Esophagus squamous epithelium (tissue), 5 donors: ENCODE measurements around the gene MEIS1. TPM values are rescaled to one million over a fixed set of nuclear protein-coding genes. Genes with fewer than 3 reads are reported as not detected.

Experiments
- DNase-seq: peaks from one replicate; lab custom pipeline; 2025; lab: John Stamatoyannopoulos, UW
- H3K27ac ChIP-seq, 4 donors: fragments of 200-600 bp; sonication (generic); one replicate each; pipeline ENCODE4 v1.5.1; 2016 to 2019; ENCODE audit warnings: mild to moderate bottlenecking in 1 of 4
- H3K27me3 ChIP-seq, 4 donors: fragments of 200-600 bp; sonication (generic); 1 replicate in 3 of 4; 2 replicates in 1 of 4; pipeline versions ENCODE4 v1.5.1 to v1.6.0; 2017 to 2021; ENCODE audit warnings: antibody characterized with exemption in 1 of 4
- H3K36me3 ChIP-seq, 3 donors: fragments of 200-600 bp; sonication (generic); one replicate each; pipeline ENCODE4 v1.5.1; 2016 to 2019
- H3K4me1 ChIP-seq, 3 donors: fragments of 200-600 bp; sonication (generic); one replicate each; pipeline ENCODE4 v1.5.1; 2017 to 2019
- H3K4me3 ChIP-seq, 4 donors: fragments of 200-600 bp; sonication (generic); 1 replicate in 3 of 4; 2 replicates in 1 of 4; pipeline ENCODE4 v1.5.1; 2016 to 2019; ENCODE audit warnings: mild to moderate bottlenecking in 2 of 4, moderate library complexity in 1 of 4
- H3K9me3 ChIP-seq, 3 donors: fragments of 200-600 bp; sonication (generic); one replicate each; pipeline ENCODE4 v1.5.1; 2016 to 2019
- POLR2A ChIP-seq, 4 donors: fragments of 450-650 bp; IDR thresholded peaks; one replicate each; pipeline ENCODE4 v1.6.1; 2017; ENCODE audit warnings: antibody characterized with exemption in 4 of 4, mild to moderate bottlenecking in 4 of 4, moderate library complexity in 3 of 4
- WGBS, 2 donors: methylation state at CpG; one replicate each; pipeline ENCODE4 v1.1.5; 2018; 5-methylcytosine and 5-hydroxymethylcytosine counted together
- intact Hi-C: fragments of 100-400 bp; cut with DNase I; formaldehyde crosslinking; loops from one replicate; pipeline ENCODE4 v1.15.0; 2022
- total RNA-seq, 4 donors: library from RNA; depleted of rRNA; stranded (reverse); fragments of >200 nt; gene quantifications; one replicate each; pipeline ENCODE4 v1.1.0, GENCODE V29; 2016
- TF ChIP-seq, protein P1 (sequence below), 6 experiments: fragments of 450-650 bp in 4 of 6; fragments of 200-600 bp in 2 of 6; sonication (generic) in 2 of 6; IDR thresholded peaks; one replicate each; pipeline ENCODE4 v1.5.1; 2016 to 2019; ENCODE audit warnings: antibody characterized with exemption in 6 of 6, mild to moderate bottlenecking in 4 of 6, moderate library complexity in 4 of 6
- donor health status: DM: yes; HTN: yes; CAD: no.

Gene MEIS1
- total RNA-seq, 4 donors from 2014 or later = 17.8 to 56.1 (median 28.5) TPM

- no peak for TF ChIP-seq POLR2A (IDR thresholded peaks at IDR 0.05)
- TF ChIP-seq, protein P1, sequence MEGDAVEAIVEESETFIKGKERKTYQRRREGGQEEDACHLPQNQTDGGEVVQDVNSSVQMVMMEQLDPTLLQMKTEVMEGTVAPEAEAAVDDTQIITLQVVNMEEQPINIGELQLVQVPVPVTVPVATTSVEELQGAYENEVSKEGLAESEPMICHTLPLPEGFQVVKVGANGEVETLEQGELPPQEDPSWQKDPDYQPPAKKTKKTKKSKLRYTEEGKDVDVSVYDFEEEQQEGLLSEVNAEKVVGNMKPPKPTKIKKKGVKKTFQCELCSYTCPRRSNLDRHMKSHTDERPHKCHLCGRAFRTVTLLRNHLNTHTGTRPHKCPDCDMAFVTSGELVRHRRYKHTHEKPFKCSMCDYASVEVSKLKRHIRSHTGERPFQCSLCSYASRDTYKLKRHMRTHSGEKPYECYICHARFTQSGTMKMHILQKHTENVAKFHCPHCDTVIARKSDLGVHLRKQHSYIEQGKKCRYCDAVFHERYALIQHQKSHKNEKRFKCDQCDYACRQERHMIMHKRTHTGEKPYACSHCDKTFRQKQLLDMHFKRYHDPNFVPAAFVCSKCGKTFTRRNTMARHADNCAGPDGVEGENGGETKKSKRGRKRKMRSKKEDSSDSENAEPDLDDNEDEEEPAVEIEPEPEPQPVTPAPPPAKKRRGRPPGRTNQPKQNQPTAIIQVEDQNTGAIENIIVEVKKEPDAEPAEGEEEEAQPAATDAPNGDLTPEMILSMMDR (IDR thresholded peaks at IDR 0.05) = peak in 4 of 6 experiments; percentile 25 to 47 (median 40)
- Histone ChIP-seq H3K27ac (peak overlapping the region; percentile 78 to 92 (median 88)), H3K36me3 (peaks cover 0 to 25% (median 0%) of the 10 kb centered on the region in 3 donors), H3K9me3 (no peaks in the 10 kb centered on the region), H3K27me3 (peaks cover 0 to 46% (median 0%) of the 10 kb centered on the region in 4 donors), H3K4me3 (peak overlapping the region; percentile 51 to 77 (median 58)), H3K4me1 (peaks cover 8 to 54% (median 10%) of the 10 kb centered on the region in 3 donors)
- intact Hi-C loops = loop anchor here (5.0 to 10.0 kb wide), 2 partner anchors 138 to 820 kb away; partner anchors contain the start of genes ETAA1 and MEIS1
- no peak for DNase-seq
- 1% methylated on average over 26 to 31 of the region's 35 CpGs for WGBS, 2 donors
These were observed 140.0 kb downstream of the MEIS1 start for GRCh38 chr2:66574701-66575624.

DNA sequence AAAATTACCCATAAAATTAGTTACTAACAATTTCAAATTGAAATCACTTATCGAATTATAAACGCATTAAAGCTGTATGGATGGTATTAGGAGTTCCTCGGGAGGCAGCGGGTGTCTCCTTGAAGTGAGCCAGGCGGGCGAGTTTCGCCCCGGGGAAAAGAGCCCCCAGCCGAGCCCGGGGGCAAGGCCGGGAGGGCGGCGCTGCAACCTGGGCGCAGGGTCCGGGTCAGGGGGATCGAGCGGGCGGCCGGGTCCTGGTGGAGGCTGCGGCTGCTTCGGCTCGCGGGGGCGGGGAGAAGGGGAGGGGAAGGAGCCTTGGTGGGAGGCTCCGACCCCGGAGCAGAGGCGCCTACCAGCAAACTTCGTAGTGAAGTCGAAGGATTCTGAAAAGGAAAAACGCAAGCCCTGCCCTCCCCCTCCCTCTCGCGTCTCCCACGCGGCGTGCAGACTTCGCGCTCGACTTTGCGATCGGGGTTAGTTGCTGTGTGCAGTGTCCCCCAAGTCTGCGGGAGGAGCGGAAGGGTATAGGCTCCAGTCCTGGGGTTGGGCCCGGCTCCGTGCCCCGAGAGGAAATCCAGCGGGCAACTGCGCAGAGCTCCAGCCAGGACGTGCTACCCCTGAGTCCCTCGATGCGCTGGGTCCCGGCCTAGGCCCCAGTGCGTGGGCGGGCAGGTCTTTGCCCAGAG, 140.8 kb downstream of the MEIS1 start:
- WGBS, 2 donors = 2 to 5% methylated on average over 17 to 20 of the region's 53 CpGs
- Histone ChIP-seq H3K27me3 (peaks cover 0 to 54% (median 0%) of the 10 kb centered on the region in 4 donors), H3K4me3 (peak overlapping the region; percentile 51 to 77 (median 58)), H3K9me3 (no peaks in the 10 kb centered on the region), H3K4me1 (peaks cover 8 to 55% (median 10%) of the 10 kb centered on the region in 3 donors), H3K36me3 (peaks cover 0 to 17% (median 0%) of the 10 kb centered on the region in 3 donors), H3K27ac (peak overlapping the region; percentile 78 to 92 (median 88))
- DNase-seq = no peak
- peak in 1 of 4 donors; percentile 29 for TF ChIP-seq POLR2A (IDR thresholded peaks at IDR 0.05)
- TF ChIP-seq, protein P1 (IDR thresholded peaks at IDR 0.05) = no peak
- intact Hi-C loops = loop anchor here (5.0 to 10.0 kb wide), 2 partner anchors 138 to 819 kb away; partner anchors contain the start of genes ETAA1 and MEIS1

- WGBS, 2 donors = no CpG with 5 or more reads among the region's 11 CpGs
- H3K27me3 ChIP-seq = peaks cover 0 to 58% (median 0%) of the 10 kb centered on the region in 4 donors
- DNase-seq = no peak
- H3K4me3 ChIP-seq = peak overlapping the region; percentile 51 to 77 (median 58)
- H3K9me3 ChIP-seq = no peaks in the 10 kb centered on the region
- peaks cover 8 to 60% (median 10%) of the 10 kb centered on the region in 3 donors for H3K4me1 ChIP-seq
- H3K27ac ChIP-seq = peak overlapping the region; percentile 78 to 92 (median 88)
- peaks cover 0 to 12% (median 0%) of the 10 kb centered on the region in 3 donors for H3K36me3 ChIP-seq
- intact Hi-C loops = loop anchor here (5.0 to 10.0 kb wide), 2 partner anchors 139 to 819 kb away; partner anchors contain the start of genes ETAA1 and MEIS1
- no peak for TF ChIP-seq POLR2A (IDR thresholded peaks at IDR 0.05)
- TF ChIP-seq, protein P1 (IDR thresholded peaks at IDR 0.05) = no peak
These were observed 141.3 kb downstream of the MEIS1 start for GRCh38 chr2:66576311-66576560.

GRCh38 chr2:66576561-66577320, 141.8 kb downstream of the MEIS1 start:
- H3K4me1 ChIP-seq = peaks cover 8 to 65% (median 15%) of the 10 kb centered on the region in 3 donors
- H3K27ac ChIP-seq = peak overlapping the region; percentile 78 to 92 (median 88)
- no peak for TF ChIP-seq POLR2A (IDR thresholded peaks at IDR 0.05)
- TF ChIP-seq, protein P1 (IDR thresholded peaks at IDR 0.05) = no peak
- peak overlapping the region; percentile 51 to 77 (median 58) for H3K4me3 ChIP-seq
- WGBS, 2 donors = 0 to 1% methylated on average over 15 to 16 of the region's 37 CpGs
- H3K36me3 ChIP-seq = peaks cover 0 to 7% (median 0%) of the 10 kb centered on the region in 3 donors
- intact Hi-C loops = loop anchor here (5.0 to 10.0 kb wide), 2 partner anchors 139 to 818 kb away; partner anchors contain the start of genes ETAA1 and MEIS1
- peaks cover 0 to 63% (median 0%) of the 10 kb centered on the region in 4 donors for H3K27me3 ChIP-seq
- H3K9me3 ChIP-seq = no peaks in the 10 kb centered on the region
- no peak for DNase-seq
